Spinal cord (tissue), 10 donors: ENCODE measurements around the gene CALR. TPM values are rescaled to one million over a fixed set of nuclear protein-coding genes. Genes with fewer than 3 reads are reported as not detected.

ENCODE experiments used
- DNase-seq, 6 donors: peaks; one replicate each; pipeline versions ENCODE4 v3.0.0 to v3.0.0-alpha.2; 2013 to 2015; ENCODE audit warnings: low spot score in 6 of 6, low read depth in 4 of 6
- H3K27ac ChIP-seq: one replicate; pipeline ENCODE4 v1.5.1; 2013; ENCODE audit warnings: low read depth, low read length, control low read depth
- H3K27me3 ChIP-seq: one replicate; pipeline ENCODE4 v1.6.1; 2013; ENCODE audit warnings: low read length; ENCODE audit not compliant: control insufficient read depth, insufficient read depth
- H3K36me3 ChIP-seq: one replicate; pipeline ENCODE4 v1.6.1; 2013; ENCODE audit warnings: low read length; ENCODE audit not compliant: control insufficient read depth, insufficient read depth
- H3K4me1 ChIP-seq: one replicate; pipeline ENCODE4 v1.6.1; 2013; ENCODE audit warnings: low read length; ENCODE audit not compliant: control insufficient read depth, insufficient read depth
- H3K4me3 ChIP-seq: one replicate; pipeline ENCODE4 v1.5.1; 2013; ENCODE audit warnings: low read depth, low read length, control low read depth
- H3K9me3 ChIP-seq: one replicate; pipeline ENCODE4 v1.6.1; 2013; ENCODE audit warnings: low read length; ENCODE audit not compliant: control insufficient read depth, insufficient read depth
- WGBS: methylation state at CpG from one replicate; pipeline ENCODE4 v1.1.5; 2013; ENCODE audit warnings: missing lambda C conversion rate; ENCODE audit not compliant: insufficient coverage; 5-methylcytosine and 5-hydroxymethylcytosine counted together
- polyA plus RNA-seq, 2 donors: library from polyadenylated mRNA; unstranded; fragments of 120-200 nt; gene quantifications; one replicate each; pipeline ENCODE4 v1.2.1, GENCODE V29; 2013; ENCODE audit not compliant: insufficient read length in 2 of 2
- total RNA-seq, 2 donors: library from RNA; depleted of rRNA in 1 of 2; stranded (reverse); fragments of 120-200 nt in 1 of 2; fragments of >200 nt in 1 of 2; gene quantifications; one replicate each; pipeline versions ENCODE4 v1.2.3 to v1.2.4, GENCODE V29; 2013 to 2014
- donor health status: healthy.

CALR gene
- total and polyA plus RNA-seq, 4 donors: 452 to 872 (median 556) TPM

- Histone ChIP-seq H3K36me3 (no peaks in the 10 kb centered on the region), H3K27me3 (peaks cover 2% of the 10 kb centered on the region), H3K4me3 (no peak overlapping the region), H3K9me3 (no peaks in the 10 kb centered on the region), H3K4me1 (peaks cover 42% of the 10 kb centered on the region), H3K27ac (peak overlapping the region; percentile 85)
- peak in 2 of 6 donors; percentile 79 to 86 for DNase-seq
- WGBS: 9% methylated on average over 6 of the region's 10 CpGs
These were observed 46.3 kb downstream of the CALR start for GRCh38 chr19:12984683-12985048.

- Histone ChIP-seq H3K36me3 (no peaks in the 10 kb centered on the region), H3K4me3 (no peak overlapping the region), H3K27ac (peak overlapping the region; percentile 85), H3K9me3 (no peaks in the 10 kb centered on the region), H3K27me3 (peaks cover 2% of the 10 kb centered on the region), H3K4me1 (peaks cover 42% of the 10 kb centered on the region)
- 37% methylated on average over 16 of the region's 16 CpGs for WGBS
- peak in 2 of 6 donors; percentile 59 to 61 for DNase-seq
These were observed 46.8 kb downstream of the CALR start for GRCh38 chr19:12985049-12985776.

GRCh38 chr19:12986726-12987125 lies 48.3 kb downstream of the CALR start:
- Histone ChIP-seq H3K4me1 (peaks cover 42% of the 10 kb centered on the region), H3K4me3 (no peak overlapping the region), H3K36me3 (no peaks in the 10 kb centered on the region), H3K27me3 (peaks cover 2% of the 10 kb centered on the region), H3K27ac (no peak overlapping the region), H3K9me3 (no peaks in the 10 kb centered on the region)
- 93% methylated on average over 12 of the region's 12 CpGs for WGBS
- DNase-seq: no peak

- no peak for DNase-seq
- 53% methylated on average over 1 of the region's 3 CpGs for WGBS
- Histone ChIP-seq H3K4me1 (peaks cover 42% of the 10 kb centered on the region), H3K27me3 (peaks cover 2% of the 10 kb centered on the region), H3K4me3 (no peak overlapping the region), H3K9me3 (no peaks in the 10 kb centered on the region), H3K36me3 (no peaks in the 10 kb centered on the region), H3K27ac (no peak overlapping the region)
These were observed 48.8 kb downstream of the CALR start for GRCh38 chr19:12987190-12987589.

GRCh38 chr19:12987781-12988180 lies 49.4 kb downstream of the CALR start:
- H3K27me3 ChIP-seq: no peaks in the 10 kb centered on the region
- DNase-seq: no peak
- H3K27ac ChIP-seq: no peak overlapping the region
- no peaks in the 10 kb centered on the region for H3K36me3 ChIP-seq
- WGBS: 55% methylated on average over 6 of the region's 10 CpGs
- H3K4me1 ChIP-seq: peaks cover 41% of the 10 kb centered on the region
- H3K9me3 ChIP-seq: no peaks in the 10 kb centered on the region
- H3K4me3 ChIP-seq: no peak overlapping the region

- no peaks in the 10 kb centered on the region for H3K36me3 ChIP-seq
- no peak overlapping the region for H3K27ac ChIP-seq
- no peaks in the 10 kb centered on the region for H3K27me3 ChIP-seq
- WGBS: 29% methylated on average over 10 of the region's 22 CpGs
- DNase-seq: no peak
- H3K9me3 ChIP-seq: no peaks in the 10 kb centered on the region
- no peak overlapping the region for H3K4me3 ChIP-seq
- peaks cover 24% of the 10 kb centered on the region for H3K4me1 ChIP-seq
These were observed 52.0 kb downstream of the CALR start for GRCh38 chr19:12990431-12990830.

- Histone ChIP-seq H3K36me3 (no peaks in the 10 kb centered on the region), H3K4me1 (peaks cover 19% of the 10 kb centered on the region), H3K27ac (no peak overlapping the region), H3K27me3 (no peaks in the 10 kb centered on the region), H3K4me3 (no peak overlapping the region), H3K9me3 (no peaks in the 10 kb centered on the region)
- WGBS: 77% methylated on average over 3 of the region's 3 CpGs
- no peak for DNase-seq
These were observed 52.4 kb downstream of the CALR start for GRCh38 chr19:12990853-12991252.

GRCh38 chr19:12991296-12991695 lies 52.9 kb downstream of the CALR start:
- no peaks in the 10 kb centered on the region for H3K27me3 ChIP-seq
- WGBS: 90% methylated on average over 5 of the region's 5 CpGs

GRCh38 chr19:12992729-12993128 lies 54.3 kb downstream of the CALR start:
- no peak for DNase-seq
- WGBS: 91% methylated on average over 2 of the region's 11 CpGs
- H3K27ac ChIP-seq: no peak overlapping the region

More at GRCh38 chr19:12991296-12991695, 52.9 kb downstream of the CALR start:
- no peak for DNase-seq
- Histone ChIP-seq H3K9me3 (no peaks in the 10 kb centered on the region), H3K4me3 (no peak overlapping the region), H3K27ac (no peak overlapping the region), H3K36me3 (no peaks in the 10 kb centered on the region), H3K4me1 (peaks cover 18% of the 10 kb centered on the region)

GRCh38 chr19:12993562-12993961 lies 55.2 kb downstream of the CALR start:
- WGBS: 78% methylated on average over 6 of the region's 7 CpGs
- Histone ChIP-seq H3K4me3 (no peak overlapping the region), H3K27ac (no peak overlapping the region), H3K27me3 (peaks cover 3% of the 10 kb centered on the region), H3K9me3 (no peaks in the 10 kb centered on the region), H3K36me3 (peaks cover 16% of the 10 kb centered on the region), H3K4me1 (peaks cover 29% of the 10 kb centered on the region)
- DNase-seq: no peak

More at GRCh38 chr19:12992729-12993128, 54.3 kb downstream of the CALR start:
- Histone ChIP-seq H3K9me3 (no peaks in the 10 kb centered on the region), H3K27me3 (peaks cover 3% of the 10 kb centered on the region), H3K4me1 (peaks cover 24% of the 10 kb centered on the region), H3K36me3 (peaks cover 12% of the 10 kb centered on the region), H3K4me3 (no peak overlapping the region)
